ENCODE data around the gene ATG14.
"Not testable (repeated sequence)": the region's sequence is repeated elsewhere in the genome, so short reads cannot be mapped to it uniquely, and the experiment has no call there.

ATG14 gene

GRCh38 chr14:55432628-55433027 lies 21.0 kb upstream of the ATG14 start:
- no peak for DNase-seq

GRCh38 chr14:55430024-55430690 lies 18.5 kb upstream of the ATG14 start:
- peak; percentile 55 for DNase-seq

- no peak for DNase-seq
These were observed 15.8 kb upstream of the ATG14 start for GRCh38 chr14:55427439-55427838.

- DNase-seq, result no peak
These were observed 15.3 kb upstream of the ATG14 start for GRCh38 chr14:55426891-55427290.

- no peak for DNase-seq
These were observed 13.5 kb upstream of the ATG14 start for GRCh38 chr14:55425091-55425490.

GRCh38 chr14:55423969-55424368 lies 12.3 kb upstream of the ATG14 start:
- no peak for DNase-seq

- not testable (repeated sequence) for DNase-seq
These were observed 10.7 kb upstream of the ATG14 start for GRCh38 chr14:55422338-55422737.

GRCh38 chr14:55419663-55420062 lies 8.0 kb upstream of the ATG14 start:
- DNase-seq, result no peak

GRCh38 chr14:55418411-55418810 lies 6.8 kb upstream of the ATG14 start:
- no peak for DNase-seq

- no peak for DNase-seq
These were observed 6.3 kb upstream of the ATG14 start for GRCh38 chr14:55417955-55418354.

GRCh38 chr14:55416866-55417265 lies 5.2 kb upstream of the ATG14 start:
- no peak for DNase-seq

GRCh38 chr14:55414551-55414950 lies 2.9 kb upstream of the ATG14 start:
- DNase-seq, result no peak

GRCh38 chr14:55412676-55413075 lies 1.0 kb upstream of the ATG14 start:
- no peak for DNase-seq

GRCh38 chr14:55410876-55411275 lies 754 bp downstream of the ATG14 start:
- DNase-seq, result no peak

- no peak for DNase-seq
These were observed 7.3 kb downstream of the ATG14 start for GRCh38 chr14:55404173-55404854.

- no peak for DNase-seq
These were observed 9.9 kb downstream of the ATG14 start for GRCh38 chr14:55401751-55402150.

GRCh38 chr14:55399852-55400251 lies 11.8 kb downstream of the ATG14 start:
- no peak for DNase-seq

- no peak for DNase-seq
These were observed 12.4 kb downstream of the ATG14 start for GRCh38 chr14:55399183-55399582.

GRCh38 chr14:55398679-55399078 lies 13.0 kb downstream of the ATG14 start:
- DNase-seq, result no peak

- no peak for DNase-seq
These were observed 22.3 kb downstream of the ATG14 start for GRCh38 chr14:55389330-55389729.

GRCh38 chr14:55388160-55388559 lies 23.5 kb downstream of the ATG14 start:
- no peak for DNase-seq

GRCh38 chr14:55387121-55387520 lies 24.5 kb downstream of the ATG14 start:
- DNase-seq, result no peak

- no peak for DNase-seq
These were observed 25.4 kb downstream of the ATG14 start for GRCh38 chr14:55386037-55386808.

- DNase-seq, result no peak
These were observed 27.1 kb downstream of the ATG14 start for GRCh38 chr14:55384536-55384935.

All from NCI-H524 treated with DMSO at 0.1 percent for 48 hours (cell line).